ENCODE results near the gene NIPSNAP2. TPM values are rescaled to one million over a fixed set of nuclear protein-coding genes. Genes with fewer than 3 reads are reported as not detected.
"Not testable (repeated sequence)": the region's sequence is repeated elsewhere in the genome, so short reads cannot be mapped to it uniquely, and the experiment has no call there.

Gene NIPSNAP2
- total RNA-seq, 1 donor, result 55.0 TPM

DNA sequence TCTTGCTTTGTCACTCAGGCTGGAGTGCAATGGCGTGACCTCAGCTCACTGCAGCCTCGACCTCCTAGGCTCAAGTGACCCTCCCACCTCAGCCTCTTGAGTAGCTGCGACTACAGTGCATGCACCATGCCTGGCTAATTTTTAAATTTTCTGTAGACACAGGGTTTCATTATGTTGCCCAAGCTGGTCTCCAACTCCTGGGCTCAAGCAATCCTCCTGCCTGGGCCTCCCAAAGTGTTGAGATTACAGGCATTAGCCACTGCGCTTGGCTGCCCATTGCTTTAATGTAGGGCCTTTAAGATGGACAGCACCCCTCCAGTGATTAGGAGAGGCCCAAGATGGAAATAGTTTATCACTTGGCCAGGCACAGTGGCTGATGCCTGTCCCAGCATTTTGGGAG lies 39.4 kb downstream of the NIPSNAP2 start:
- no peak for DNase-seq (ENCODE audit: low read depth)
- TF ChIP-seq, protein P1, sequence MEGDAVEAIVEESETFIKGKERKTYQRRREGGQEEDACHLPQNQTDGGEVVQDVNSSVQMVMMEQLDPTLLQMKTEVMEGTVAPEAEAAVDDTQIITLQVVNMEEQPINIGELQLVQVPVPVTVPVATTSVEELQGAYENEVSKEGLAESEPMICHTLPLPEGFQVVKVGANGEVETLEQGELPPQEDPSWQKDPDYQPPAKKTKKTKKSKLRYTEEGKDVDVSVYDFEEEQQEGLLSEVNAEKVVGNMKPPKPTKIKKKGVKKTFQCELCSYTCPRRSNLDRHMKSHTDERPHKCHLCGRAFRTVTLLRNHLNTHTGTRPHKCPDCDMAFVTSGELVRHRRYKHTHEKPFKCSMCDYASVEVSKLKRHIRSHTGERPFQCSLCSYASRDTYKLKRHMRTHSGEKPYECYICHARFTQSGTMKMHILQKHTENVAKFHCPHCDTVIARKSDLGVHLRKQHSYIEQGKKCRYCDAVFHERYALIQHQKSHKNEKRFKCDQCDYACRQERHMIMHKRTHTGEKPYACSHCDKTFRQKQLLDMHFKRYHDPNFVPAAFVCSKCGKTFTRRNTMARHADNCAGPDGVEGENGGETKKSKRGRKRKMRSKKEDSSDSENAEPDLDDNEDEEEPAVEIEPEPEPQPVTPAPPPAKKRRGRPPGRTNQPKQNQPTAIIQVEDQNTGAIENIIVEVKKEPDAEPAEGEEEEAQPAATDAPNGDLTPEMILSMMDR (IDR thresholded peaks at IDR 0.05; ENCODE audit: insufficient read depth, low read length), result no peak
- no peak overlapping the region for H3K4me3 ChIP-seq (ENCODE audit: low read depth, low read length)

DNA sequence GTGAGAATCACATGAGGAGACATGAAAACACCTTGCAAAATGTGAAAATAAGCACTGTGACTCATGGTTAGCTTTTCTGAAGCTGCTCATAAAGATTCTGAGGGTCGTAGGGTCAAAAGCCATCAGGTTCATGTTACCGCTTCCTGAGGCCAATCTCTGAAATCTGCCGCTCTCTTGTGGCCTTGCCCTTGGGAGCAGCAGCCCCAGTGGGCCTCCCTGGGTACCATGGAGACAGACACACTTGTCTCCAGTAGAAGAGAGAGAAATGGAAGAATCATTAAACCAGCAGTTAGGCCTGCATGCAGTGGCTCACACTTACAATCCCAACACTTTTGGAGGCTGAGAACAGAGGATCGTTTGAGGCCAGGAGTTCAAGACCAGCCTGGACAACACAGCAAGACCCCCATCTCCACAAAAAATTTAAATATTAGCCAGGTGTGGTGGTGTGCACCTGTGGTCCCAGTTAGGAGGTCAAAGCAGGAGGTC lies 42.8 kb downstream of the NIPSNAP2 start:
- no peak for DNase-seq (ENCODE audit: low read depth)
- TF ChIP-seq, protein P1 (IDR thresholded peaks at IDR 0.05; ENCODE audit: insufficient read depth, low read length), result no peak
- H3K4me3 ChIP-seq (ENCODE audit: low read depth, low read length), result no peak overlapping the region

DNA sequence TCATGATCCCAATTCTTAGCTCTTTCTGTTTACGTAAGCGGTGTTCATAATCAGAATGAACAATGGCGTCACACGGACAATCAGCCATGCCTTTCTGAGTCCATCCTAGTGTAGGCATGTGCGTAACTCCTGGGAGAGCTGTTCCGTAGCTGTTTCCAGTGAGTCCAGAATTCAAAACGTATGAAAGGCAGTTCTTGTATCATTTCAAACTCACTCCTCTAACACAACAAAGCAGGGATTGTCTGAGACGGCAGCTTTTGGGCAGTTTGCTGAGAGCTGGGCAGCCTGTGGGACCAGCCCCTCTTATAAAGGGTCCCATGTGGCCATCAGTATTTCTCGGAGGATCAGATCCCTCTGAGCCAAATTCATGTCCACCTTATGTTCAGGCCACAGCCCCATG lies 43.5 kb downstream of the NIPSNAP2 start:
- TF ChIP-seq, protein P1 (IDR thresholded peaks at IDR 0.05; ENCODE audit: insufficient read depth, low read length), result no peak
- no peak overlapping the region for H3K4me3 ChIP-seq (ENCODE audit: low read depth, low read length)
- DNase-seq (ENCODE audit: low read depth), result no peak

DNA sequence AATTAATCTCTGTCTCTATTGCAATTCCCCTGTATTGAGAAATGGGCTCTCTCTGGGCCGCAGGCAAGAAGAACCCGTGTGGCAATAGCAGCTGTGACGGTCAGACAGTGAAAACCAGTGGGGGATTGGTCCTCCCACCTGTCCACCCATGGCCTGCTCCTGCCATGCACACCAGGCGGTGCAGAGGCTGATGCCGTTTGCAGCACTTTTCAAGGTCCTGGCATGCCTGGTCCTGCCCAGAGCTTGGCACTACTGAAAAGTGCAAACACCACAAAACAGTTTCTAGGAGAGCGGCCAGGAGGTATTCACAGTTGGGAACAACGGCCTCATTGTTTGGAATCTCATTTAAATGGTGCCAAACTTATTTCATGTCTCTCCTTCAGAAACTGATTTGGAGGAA lies 45.3 kb downstream of the NIPSNAP2 start:
- TF ChIP-seq, protein P1 (IDR thresholded peaks at IDR 0.05; ENCODE audit: insufficient read depth, low read length), result no peak
- H3K4me3 ChIP-seq (ENCODE audit: low read depth, low read length), result no peak overlapping the region
- no peak for DNase-seq (ENCODE audit: low read depth)

DNA sequence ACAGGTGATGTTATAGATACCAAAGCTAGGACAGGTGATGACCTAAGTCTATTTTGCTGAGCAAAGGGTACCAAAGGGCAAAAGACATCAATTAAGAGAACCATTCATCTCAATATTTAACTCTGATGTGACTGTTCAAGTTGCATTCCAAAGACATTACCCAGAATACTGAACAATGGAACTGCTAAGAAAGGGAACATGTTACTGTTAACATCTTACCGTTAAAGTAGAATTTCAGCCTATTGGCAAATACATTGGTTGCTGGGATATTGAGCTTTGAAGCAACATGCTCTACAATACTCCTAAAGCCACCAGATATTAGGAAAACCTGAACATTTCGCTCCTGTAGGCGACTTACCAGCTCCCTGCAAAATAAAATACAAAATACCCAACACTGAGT lies 52.6 kb downstream of the NIPSNAP2 start:
- not testable (repeated sequence) for H3K4me3 ChIP-seq (ENCODE audit: low read depth, low read length)

DNA sequence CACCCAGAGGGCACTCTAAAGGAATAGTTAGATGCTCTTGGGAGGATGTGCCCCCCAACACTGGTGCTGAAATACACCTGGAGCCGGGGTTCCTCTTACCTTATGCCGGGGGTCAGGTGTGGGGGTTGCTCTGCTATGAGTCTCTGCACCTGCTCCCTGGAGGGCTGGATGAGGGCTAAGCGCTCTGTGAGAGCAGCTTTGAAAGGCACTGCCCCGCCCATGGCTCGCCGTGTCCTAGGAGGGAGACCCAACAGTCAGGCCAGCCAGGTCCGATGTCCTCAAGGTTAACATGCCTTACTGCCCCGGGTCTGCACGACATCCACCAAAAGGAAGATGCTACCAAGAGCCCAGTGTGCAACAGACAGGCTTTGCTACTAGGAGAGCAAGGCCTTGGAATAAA lies 55.1 kb downstream of the NIPSNAP2 start:
- TF ChIP-seq, protein P1 (IDR thresholded peaks at IDR 0.05; ENCODE audit: insufficient read depth, low read length), result no peak
- no peak overlapping the region for H3K4me3 ChIP-seq (ENCODE audit: low read depth, low read length)
- DNase-seq (ENCODE audit: low read depth), result no peak

More for the DNA sequence above, 52.6 kb downstream of the NIPSNAP2 start:
- peak; percentile 45 for DNase-seq (ENCODE audit: low read depth)

DNA sequence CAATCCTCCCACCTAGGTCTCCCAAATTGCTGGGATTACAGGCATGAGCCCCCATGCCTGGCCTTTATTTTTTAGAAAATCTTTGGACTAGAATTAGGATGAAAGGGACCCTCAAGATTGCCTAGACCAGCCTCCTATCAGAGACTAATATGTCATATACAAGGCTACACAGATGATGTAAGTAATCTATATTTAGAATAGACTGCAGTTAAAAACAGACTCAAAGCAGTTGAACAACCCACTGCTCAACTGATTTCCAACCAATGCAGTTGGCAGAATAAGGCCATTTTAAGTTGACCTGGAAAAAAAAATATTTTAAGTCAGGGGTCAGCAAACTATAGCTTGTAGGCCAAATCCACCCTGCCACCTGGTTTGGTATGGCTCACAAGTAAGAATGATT lies 59.1 kb downstream of the NIPSNAP2 start:
- no peak overlapping the region for H3K4me3 ChIP-seq (ENCODE audit: low read depth, low read length)
- TF ChIP-seq, protein P1 (IDR thresholded peaks at IDR 0.05; ENCODE audit: insufficient read depth, low read length), result no peak
- DNase-seq (ENCODE audit: low read depth), result no peak

Measured in fibroblast of the aortic adventitia (primary cell).